ENCODE data around the gene MIPEP.

GRCh38 chr13:23915308-23915707 lies 26.1 kb upstream of the MIPEP start:
- TF ChIP-seq POLR2A (IDR thresholded peaks at IDR 0.05; ENCODE audit: low read length), result no peak
- no peak for TF ChIP-seq GATA1 (IDR thresholded peaks at IDR 0.05; ENCODE audit: low read depth, low read length)

Data from erythroblast (primary cell).